GM12873 (cell line): Measurements from ENCODE around the gene KISS1R.

Source experiments
- TF ChIP-seq, protein P1 (sequence below): IDR thresholded peaks from 2 replicates; pipeline ENCODE4 v1.5.1; 2012; ENCODE audit warnings: low read depth, mild to moderate bottlenecking, moderate library complexity, low read length, control low read depth; ENCODE audit not compliant: insufficient read depth; ENCODE audit errors: missing control alignments

KISS1R gene

DNA sequence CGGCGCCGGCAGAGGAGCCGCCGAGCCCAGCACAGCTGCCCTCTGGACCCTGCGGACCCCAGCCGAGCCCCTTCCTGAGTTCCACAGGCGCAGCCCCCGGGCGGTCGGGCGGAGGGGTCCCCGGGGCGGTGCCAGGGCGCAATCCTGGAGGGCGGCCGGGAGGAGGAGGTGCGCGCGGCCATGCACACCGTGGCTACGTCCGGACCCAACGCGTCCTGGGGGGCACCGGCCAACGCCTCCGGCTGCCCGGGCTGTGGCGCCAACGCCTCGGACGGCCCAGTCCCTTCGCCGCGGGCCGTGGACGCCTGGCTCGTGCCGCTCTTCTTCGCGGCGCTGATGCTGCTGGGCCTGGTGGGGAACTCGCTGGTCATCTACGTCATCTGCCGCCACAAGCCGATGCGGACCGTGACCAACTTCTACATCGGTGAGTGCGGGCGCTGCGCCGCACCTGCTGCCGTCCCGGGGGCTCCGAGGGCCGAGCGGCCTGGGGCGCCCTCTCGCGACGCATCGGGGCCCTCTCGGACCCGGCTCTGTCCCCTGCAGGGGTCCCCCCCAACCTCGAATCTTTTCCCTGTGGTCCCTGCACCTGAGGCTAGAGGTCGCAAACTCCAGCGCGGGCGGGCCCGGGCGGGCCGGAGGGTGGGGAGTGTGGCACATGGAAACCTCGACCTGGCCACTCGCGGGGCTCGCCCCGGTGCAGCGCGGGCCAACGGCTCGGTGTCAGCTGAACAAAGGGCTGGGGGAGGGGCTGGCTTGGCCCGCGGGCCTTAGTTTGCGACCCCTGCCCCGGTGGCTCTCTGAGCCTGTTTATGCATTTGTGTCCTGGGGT is at the start of gene KISS1R:
KISS1R (plus strand) TSS at position 11 of the 829 bp plus-strand sequence; CDS start at position 181, 170 bp downstream.
- TF ChIP-seq, protein P1, sequence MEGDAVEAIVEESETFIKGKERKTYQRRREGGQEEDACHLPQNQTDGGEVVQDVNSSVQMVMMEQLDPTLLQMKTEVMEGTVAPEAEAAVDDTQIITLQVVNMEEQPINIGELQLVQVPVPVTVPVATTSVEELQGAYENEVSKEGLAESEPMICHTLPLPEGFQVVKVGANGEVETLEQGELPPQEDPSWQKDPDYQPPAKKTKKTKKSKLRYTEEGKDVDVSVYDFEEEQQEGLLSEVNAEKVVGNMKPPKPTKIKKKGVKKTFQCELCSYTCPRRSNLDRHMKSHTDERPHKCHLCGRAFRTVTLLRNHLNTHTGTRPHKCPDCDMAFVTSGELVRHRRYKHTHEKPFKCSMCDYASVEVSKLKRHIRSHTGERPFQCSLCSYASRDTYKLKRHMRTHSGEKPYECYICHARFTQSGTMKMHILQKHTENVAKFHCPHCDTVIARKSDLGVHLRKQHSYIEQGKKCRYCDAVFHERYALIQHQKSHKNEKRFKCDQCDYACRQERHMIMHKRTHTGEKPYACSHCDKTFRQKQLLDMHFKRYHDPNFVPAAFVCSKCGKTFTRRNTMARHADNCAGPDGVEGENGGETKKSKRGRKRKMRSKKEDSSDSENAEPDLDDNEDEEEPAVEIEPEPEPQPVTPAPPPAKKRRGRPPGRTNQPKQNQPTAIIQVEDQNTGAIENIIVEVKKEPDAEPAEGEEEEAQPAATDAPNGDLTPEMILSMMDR = peak; percentile 76

DNA sequence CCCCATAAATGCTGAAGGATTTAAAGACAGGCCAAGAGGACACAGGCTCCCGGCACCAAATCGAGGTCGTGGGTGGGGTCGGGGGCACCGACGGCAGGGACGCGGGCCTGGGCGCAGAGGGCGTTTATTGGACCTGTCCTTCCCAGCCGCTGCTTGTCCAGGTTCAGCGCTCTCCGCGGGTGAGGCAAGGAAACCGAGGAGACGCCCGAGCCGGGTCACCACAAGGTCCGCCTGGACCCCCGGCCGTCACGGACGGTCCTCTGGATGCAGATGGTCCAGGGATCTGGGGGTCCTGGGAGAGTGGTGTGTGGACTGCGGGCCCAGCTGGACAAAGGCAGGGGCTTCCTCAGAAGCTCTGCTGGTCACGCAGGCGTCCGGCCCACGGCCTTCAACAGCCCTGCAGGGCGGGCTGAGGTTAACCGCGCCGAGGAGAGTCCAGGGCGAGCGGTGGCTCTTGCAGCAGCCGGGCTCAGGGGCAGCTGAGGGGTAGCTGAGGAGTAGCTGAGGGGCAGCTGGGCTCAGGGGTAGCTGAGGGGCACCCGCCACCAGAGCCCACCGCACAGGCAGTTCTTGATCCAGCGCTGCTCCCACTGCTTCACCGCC is 49.2 kb upstream of the KISS1R start:
- TF ChIP-seq, protein P1 = no peak

DNA sequence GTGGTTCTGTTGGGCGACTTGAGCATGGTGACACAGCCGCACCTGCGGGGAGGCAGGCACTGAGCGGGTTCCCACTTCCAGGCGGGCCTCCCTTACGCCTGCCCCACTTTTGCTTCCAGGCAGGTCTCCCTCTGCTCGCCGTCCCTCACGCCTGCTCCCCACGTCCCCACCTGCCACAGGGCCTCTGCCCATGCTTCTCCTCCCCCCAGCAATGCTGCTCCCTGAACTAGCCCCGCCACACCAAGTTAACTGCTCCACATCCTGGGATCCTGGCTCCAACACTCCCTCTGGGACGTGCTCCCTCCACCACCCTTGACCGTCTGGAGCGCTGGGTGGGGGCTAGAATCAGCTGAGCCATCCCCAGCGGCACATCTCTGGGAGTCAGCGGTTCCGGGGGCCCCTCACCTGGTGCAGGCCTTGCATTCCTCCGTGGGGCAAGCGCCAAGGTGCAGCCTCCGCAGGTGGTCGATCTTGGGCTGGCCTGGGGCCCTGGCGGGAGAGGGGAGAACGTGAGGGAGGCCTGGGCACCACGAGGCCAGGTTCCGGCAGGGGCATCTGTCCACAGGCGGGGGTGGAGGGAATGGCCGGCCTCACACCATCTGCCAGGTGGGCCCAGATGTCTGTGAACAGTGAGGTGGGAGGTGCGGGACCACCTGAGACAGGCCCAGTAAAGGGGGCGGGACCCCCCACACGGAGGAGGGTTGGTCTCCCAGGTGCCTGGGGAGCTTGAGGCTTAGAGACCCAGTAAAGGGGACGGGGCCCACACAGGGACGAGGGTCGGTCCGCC is 48.5 kb upstream of the KISS1R start:
- TF ChIP-seq, protein P1 = no peak

DNA sequence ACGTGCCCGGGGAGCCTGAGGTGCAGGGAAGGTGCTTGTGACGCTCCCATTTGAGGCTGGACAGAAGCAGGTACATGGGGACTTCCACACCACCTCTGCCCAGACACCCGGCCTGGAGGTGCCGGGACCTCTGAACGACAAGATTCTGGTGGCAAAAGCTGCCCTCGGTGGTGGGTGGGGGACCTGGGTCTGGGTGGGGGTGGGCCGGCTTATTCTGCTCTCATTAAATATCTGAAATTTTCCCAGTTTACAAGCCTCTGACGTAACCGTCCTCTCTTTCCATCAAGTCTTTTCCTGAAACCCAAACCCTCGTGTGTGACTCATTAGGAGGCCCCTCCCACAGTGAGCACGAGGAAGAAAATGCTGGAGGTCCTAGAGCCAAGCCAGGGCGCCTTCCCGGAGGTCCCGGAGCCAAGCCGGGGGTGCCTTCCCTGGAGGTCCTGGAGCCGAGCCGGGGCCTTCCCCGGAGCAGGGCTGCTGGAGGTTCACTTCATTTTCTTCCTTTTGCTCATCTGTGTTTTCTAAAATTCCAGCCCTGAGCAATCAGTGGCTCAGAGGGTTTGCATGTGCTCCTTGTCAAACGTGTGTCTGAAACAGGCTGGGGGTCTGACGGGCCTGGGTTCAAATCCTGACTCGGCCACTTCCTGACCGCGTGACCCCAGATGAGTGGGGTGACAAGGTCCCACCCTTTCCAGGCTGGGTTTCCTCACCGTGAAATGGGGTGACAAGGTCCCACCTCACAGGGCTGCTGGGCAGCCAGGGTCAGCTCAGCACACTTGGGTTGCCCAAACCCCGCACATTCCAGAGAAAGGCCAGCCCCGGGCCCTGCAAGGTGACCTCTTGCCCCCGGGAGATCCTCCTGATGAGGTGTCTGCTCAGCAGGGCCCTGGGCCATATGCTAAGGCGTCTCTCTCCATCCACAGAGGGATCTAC is 47.6 kb upstream of the KISS1R start:
- TF ChIP-seq, protein P1 = no peak

DNA sequence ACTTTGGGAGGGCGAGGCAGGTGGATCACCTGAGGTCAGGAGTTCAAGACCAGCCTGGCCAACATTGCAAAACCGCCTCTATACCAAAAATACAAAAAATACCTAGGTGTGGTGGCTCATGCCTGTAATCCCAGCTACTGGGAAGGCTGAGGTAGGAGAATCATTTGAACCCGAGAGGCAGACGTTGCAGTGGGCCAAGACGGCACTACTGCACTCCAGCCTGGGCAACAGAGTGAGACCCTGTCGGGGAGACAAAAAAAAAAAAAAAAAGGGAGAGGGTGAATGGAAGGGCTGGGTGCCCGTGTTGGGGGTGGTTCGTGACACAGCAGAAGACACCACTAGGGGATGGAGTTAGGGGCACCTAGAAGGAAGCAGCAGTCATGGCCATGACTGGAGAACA is 46.8 kb upstream of the KISS1R start:
- TF ChIP-seq, protein P1 = no peak

DNA sequence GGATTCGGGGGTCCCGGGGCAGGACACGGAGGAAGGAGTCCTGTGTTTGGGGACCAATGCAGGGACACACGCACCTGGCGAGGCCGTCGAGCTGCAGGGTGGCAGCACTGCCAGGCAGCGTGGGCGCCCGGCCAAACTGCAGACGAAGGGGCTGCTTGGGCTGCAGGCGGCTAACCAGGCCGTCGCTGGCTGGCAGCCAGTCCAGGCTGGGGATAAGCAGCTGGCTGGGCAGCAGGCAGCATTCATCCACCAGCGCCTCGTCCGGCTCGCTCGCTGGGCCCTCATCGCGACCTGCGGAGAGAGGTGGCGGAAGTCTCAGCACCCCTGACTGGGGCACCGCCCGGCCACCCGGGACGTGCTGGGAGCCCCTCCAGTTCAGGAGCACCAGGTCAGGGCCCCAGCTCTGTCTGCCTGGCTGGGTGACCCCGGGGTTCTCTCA is 46.2 kb upstream of the KISS1R start:
- TF ChIP-seq, protein P1 = no peak
